ENCODE results near the gene BAG2. TPM values are rescaled to one million over a fixed set of nuclear protein-coding genes. Genes with fewer than 3 reads are reported as not detected.

The BAG2 gene
- total and polyA plus RNA-seq, 2 of the 4 experiments (the other 2 are of a cell fraction), result 8.1 to 10.0 TPM

GRCh38 chr6:57205550-57206328 lies 33.6 kb downstream of the BAG2 start:
- Histone ChIP-seq H3K4ac (ENCODE audit: low read depth, low read length) (no peak overlapping the region), H2BK20ac (ENCODE audit: low read depth, low read length) (no peak overlapping the region), H4K91ac (ENCODE audit: insufficient read depth, low read depth, low read length) (no peak overlapping the region), H4K20me1 (ENCODE audit: insufficient read depth, low read length) (peaks cover 22% of the 10 kb centered on the region; the same call in 1 of the 2 replicates), H3K23ac (ENCODE audit: low read depth, low read length) (no peak overlapping the region), H2AK5ac (ENCODE audit: low read depth, low read length) (no peak overlapping the region), H3K9ac (ENCODE audit: low read depth, low read length) (no peak overlapping the region), H3K9me1 (ENCODE audit: insufficient read depth, low read length) (peaks cover 11% of the 10 kb centered on the region), H3K27me3 (ENCODE audit: control insufficient read depth, insufficient read depth, low read length) (no peaks in the 10 kb centered on the region), H3K14ac (replicated peaks; ENCODE audit: low read depth, low read length) (peak overlapping the region; percentile 3; the same call in 1 of the 2 replicates), H3K36me3 (ENCODE audit: control insufficient read depth, insufficient read depth, low read length) (peaks cover 6% of the 10 kb centered on the region), H2AFZ (replicated peaks; ENCODE audit: low read length, poor library complexity) (no peak overlapping the region), H3K18ac (ENCODE audit: low read depth, low read length) (no peak overlapping the region), H3K79me1 (ENCODE audit: low read depth in 1 of 2, low read length in 2 of 2) (peaks cover 30 to 66% of the 10 kb centered on the region in 2 experiments), H4K8ac (ENCODE audit: low read depth in 2 of 2, low read length in 2 of 2) (no peak overlapping the region), H2BK5ac (ENCODE audit: low read depth, low read length, poor library complexity, severe bottlenecking) (no peak overlapping the region), H4K5ac (ENCODE audit: low read depth, low read length) (no peak overlapping the region), H3K4me3 (ENCODE audit: insufficient read depth, low read depth, low read length) (no peak overlapping the region), H2BK15ac (ENCODE audit: low read depth, low read length) (no peak overlapping the region), H3K27ac (ENCODE audit: insufficient read depth, low read length) (no peak overlapping the region), H2AK9ac (replicated peaks; ENCODE audit: low read depth, low read length, poor library complexity) (no peak overlapping the region), H3K4me2 (ENCODE audit: low read depth, low read length) (no peak overlapping the region), H3K4me1 (ENCODE audit: control insufficient read depth, insufficient read depth, low read length) (peaks cover 12% of the 10 kb centered on the region), H3K56ac (ENCODE audit: extremely low read depth, insufficient read depth, low read length) (no peak overlapping the region), H2BK120ac (ENCODE audit: low read depth, low read length) (no peak overlapping the region), H3K9me3 (ENCODE audit: control insufficient read depth, insufficient read depth, low read length) (no peaks in the 10 kb centered on the region)
- BruUV-seq (replicated peaks), result no TSS peak
- ATAC-seq (ENCODE audit: low read depth) (peak; percentile 36), DNase-seq (no peak)
- POLR2A ChIA-PET (ENCODE audit: unreplicated experiment), result no interaction called here
- in situ Hi-C loops (cut with MboI; ENCODE audit: low sequenced_read_pairs) (no loop called here), intact Hi-C loops (cut with micrococcal nuclease) (no loop called here), dilution Hi-C loops (cut with HindIII; ENCODE audit: low sequenced_read_pairs, unreplicated experiment) (no loop called here)
- WGBS, 2 experiments (ENCODE audit: extremely low coverage in 2 of 2, insufficient read length in 1 of 2), result 100% methylated on average over 6 of the region's 7 CpGs; no CpG with 5 or more reads in 1 of the 2 experiments
- TF ChIP-seq POLR2A (IDR thresholded peaks at IDR 0.05; ENCODE audit: low read depth, low read length) (no peak), NFE2L2 (IDR thresholded peaks at IDR 0.05; ENCODE audit: low read depth, low read length) (no peak), FOS (IDR thresholded peaks at IDR 0.05; ENCODE audit: low read depth, low read length) (no peak), BHLHE40 (IDR thresholded peaks at IDR 0.05; ENCODE audit: low read depth, low read length) (no peak)
- CTCF ChIA-PET, result interaction anchor here (0.6 to 2.0 kb wide), 2 partner anchors 16 to 290 kb away, joined by 3 to 6 read pairs; partner anchors contain the start of gene RAB23
